GM12878 (cell line): Measurements from ENCODE around the gene COTL1. TPM values are rescaled to one million over a fixed set of nuclear protein-coding genes. Genes with fewer than 3 reads are reported as not detected.

Source experiments
- ATAC-seq: fragments of 200-7000 bp; cut with Tn5 transposase; 3 replicates; pipeline ENCODE4 v1.9.1; 2020; ENCODE audit warnings: mild to moderate bottlenecking, moderate library complexity
- BruUV-seq: library from RNA; stranded (reverse); fragments of 400-500 nt; replicated peaks from 2 replicates; lab custom pipeline; 2021; lab: Mats Ljungman, UMichigan
- CTCF ChIA-PET: fragments of 300-600 bp; sonication (Branson Sonifier 250); formaldehyde crosslinking; extraction: SDS; loops from one replicate; lab custom pipeline; 2021; ENCODE audit warnings: inconsistent platforms; lab: Yijun Ruan, JAX
- POLR2A ChIA-PET: fragments of 350-600 bp; formaldehyde crosslinking; extraction: SDS; loops from one replicate; lab custom pipeline; 2021; ENCODE audit warnings: inconsistent platforms; lab: Charles Lee
- RAD21 ChIA-PET: fragments of 300-600 bp; sonication (Branson Sonifier 250); formaldehyde crosslinking; loops from one replicate; lab custom pipeline; 2023; ENCODE audit warnings: antibody characterized with exemption; ENCODE audit not compliant: unreplicated experiment; lab: Charles Lee
- SMC1A ChIA-PET: fragments of 300-600 bp; sonication (Branson Sonifier 250); formaldehyde crosslinking; loops from one replicate; lab custom pipeline; 2023; ENCODE audit not compliant: unreplicated experiment, uncharacterized antibody; lab: Charles Lee
- DNase-seq: peaks from one replicate; pipeline ENCODE4 v3.0.0-alpha.2; 2011; ENCODE audit warnings: low read depth, low spot score
- FAIRE-seq: peaks from 3 replicates; lab custom pipeline; 2011; peaks lifted over from hg19 to GRCh38; lab: Jason Lieb, UNC
- H2AFZ ChIP-seq: 2 replicates; pipeline ENCODE4 v1.6.0; 2011; ENCODE audit warnings: low read depth, low read length, control low read depth; ENCODE audit not compliant: control insufficient read depth
- H3K27ac ChIP-seq: 2 replicates; pipeline ENCODE4 v1.5.1; 2011; ENCODE audit warnings: control low read depth; ENCODE audit not compliant: control insufficient read depth, insufficient read depth
- H3K27me3 ChIP-seq, 2 experiments: replicated peaks in 1 of 2; 2 replicates each; pipeline versions ENCODE4 v1.6.0 to v1.6.1; 2011; ENCODE audit warnings: low read length in 1 of 2; ENCODE audit not compliant: control insufficient read depth in 2 of 2, insufficient read depth in 2 of 2
- H3K36me3 ChIP-seq, 2 experiments: 2 replicates each; pipeline ENCODE4 v1.5.1; 2011; ENCODE audit warnings: low read length in 1 of 2; ENCODE audit not compliant: control insufficient read depth in 2 of 2, insufficient read depth in 2 of 2
- H3K4me1 ChIP-seq: 2 replicates; pipeline ENCODE4 v1.6.1; 2011; ENCODE audit warnings: mild to moderate bottlenecking, low read length, moderate library complexity, mixed read lengths; ENCODE audit not compliant: control insufficient read depth, insufficient read depth
- H3K4me2 ChIP-seq: 2 replicates; pipeline ENCODE4 v1.6.0; 2011; ENCODE audit warnings: control low read depth; ENCODE audit not compliant: control insufficient read depth, insufficient read depth
- H3K4me3 ChIP-seq: fragments of 200-600 bp; sonication (generic); 2 replicates; pipeline ENCODE4 v1.5.1; 2016
- H3K79me2 ChIP-seq: 2 replicates; pipeline ENCODE4 v1.6.0; 2011; ENCODE audit warnings: low read length; ENCODE audit not compliant: control insufficient read depth, insufficient read depth
- H3K9ac ChIP-seq: 2 replicates; pipeline ENCODE4 v1.8.0; 2011; ENCODE audit warnings: low read length, control low read depth, mixed read lengths; ENCODE audit not compliant: control insufficient read depth, insufficient read depth
- H3K9me3 ChIP-seq: replicated peaks from 3 replicates; pipeline ENCODE4 v1.5.1; 2011; ENCODE audit warnings: mild to moderate bottlenecking, low read length; ENCODE audit not compliant: control insufficient read depth, insufficient read depth
- H4K20me1 ChIP-seq: 2 replicates; pipeline ENCODE4 v1.6.0; 2011; ENCODE audit not compliant: control insufficient read depth, insufficient read depth
- E2F4 ChIP-seq: IDR thresholded peaks from 2 replicates; pipeline ENCODE4 v1.6.1; 2012; ENCODE audit warnings: low read depth, low read length, improper control_type of control experiment
- GABPA ChIP-seq: IDR thresholded peaks from 2 replicates; pipeline ENCODE4 v1.6.1; 2014; ENCODE audit warnings: antibody characterized with exemption, low read depth, mild to moderate bottlenecking, inconsistent platforms
- IRF5 ChIP-seq: fragments of 450-650 bp; IDR thresholded peaks from 2 replicates; pipeline ENCODE4 v1.6.1; 2017; ENCODE audit warnings: borderline replicate concordance
- SPI1 ChIP-seq: IDR thresholded peaks from 2 replicates; pipeline ENCODE4 v1.6.1; 2011; ENCODE audit warnings: low read depth, mild to moderate bottlenecking, low read length, moderate library complexity, borderline replicate concordance; ENCODE audit not compliant: insufficient read depth
- STAT3 ChIP-seq: IDR thresholded peaks from 2 replicates; pipeline ENCODE4 v1.6.1; 2011; ENCODE audit warnings: low read depth, low read length, improper control_type of control experiment
- WRNIP1 ChIP-seq: IDR thresholded peaks from 2 replicates; pipeline ENCODE4 v1.6.1; 2011; ENCODE audit warnings: low read depth, low read length, improper control_type of control experiment, borderline replicate concordance
- YY1 ChIP-seq: IDR thresholded peaks from 2 replicates; pipeline ENCODE4 v1.6.1; 2011; ENCODE audit warnings: low read depth, mild to moderate bottlenecking, low read length
- WGBS: methylation state at CpG from one replicate; pipeline ENCODE4 v1.1.6; 2016; ENCODE audit warnings: low lambda C conversion rate; ENCODE audit not compliant: insufficient replicate concordance, insufficient coverage; ENCODE audit errors: missing lambda C conversion rate; 5-methylcytosine and 5-hydroxymethylcytosine counted together
- in situ Hi-C: fragments of 300-500 bp; cut with MboI; formaldehyde crosslinking; loops from 9 replicates; pipeline ENCODE4 v1.14.3; 2018; ENCODE audit warnings: mixed read lengths
- intact Hi-C: fragments of 100-400 bp; cut with micrococcal nuclease; formaldehyde crosslinking; loops from one replicate; pipeline ENCODE4 v1.14.2; 2022; ENCODE audit not compliant: unreplicated experiment
- polyA plus RNA-seq, 11 experiments: library from polyadenylated mRNA; depleted of rRNA in 4 of 11; unstranded in 6 of 11; stranded (reverse) in 5 of 11; fragments of >200 nt; fragmentation: Nextera tagmentation in 4 of 11; fragmentation: Illumina TruSeq in 1 of 11; extraction: Ambion mirVana in 4 of 11; extraction: Trizol in 1 of 11; gene quantifications; 1 replicate in 1 of 11; 2 replicates in 10 of 11; pipeline versions ENCODE4 v1.2.1 to v1.2.3, GENCODE V29; 2011 to 2016; ENCODE audit warnings: inconsistent platforms in 2 of 11, missing spikeins in 2 of 11, low read depth in 1 of 11
- total RNA-seq, 4 experiments: library from RNA; depleted of rRNA in 3 of 4; stranded (reverse); fragments of >200 nt in 3 of 4; fragmentation: Illumina TruSeq in 1 of 4; extraction: Trizol in 1 of 4; gene quantifications; 2 replicates each; pipeline versions ENCODE4 v1.2.1 to v1.2.3, GENCODE V29; 2013 to 2021

Gene COTL1
- total and polyA plus RNA-seq, 10 of the 15 experiments (the other 5 are each of a cell fraction or from before 2014, with no cell fraction given) = 140 to 894 (median 330) TPM

- Histone ChIP-seq H3K36me3 (peaks cover 14 to 25% of the 10 kb centered on the region in 2 experiments), H2AFZ (no peak overlapping the region), H4K20me1 (no peaks in the 10 kb centered on the region), H3K79me2 (peaks cover 13% of the 10 kb centered on the region), H3K27me3 (no peaks in the 10 kb centered on the region), H3K4me3 (no peak overlapping the region), H3K9me3 (no peaks in the 10 kb centered on the region), H3K4me2 (no peak overlapping the region), H3K9ac (no peak overlapping the region), H3K4me1 (peaks cover 7% of the 10 kb centered on the region), H3K27ac (no peak overlapping the region)
- ChIA-PET CTCF (interaction anchor here (1.3 to 1.6 kb wide), 3 partner anchors 18 to 99 kb away, joined by 3 to 4 read pairs (median 4); no protein-coding TSS in a partner anchor), SMC1A (interaction anchor here (1.1 to 1.7 kb wide), 2 partner anchors 8 to 75 kb away, joined by 4 to 7 read pairs; no protein-coding TSS in a partner anchor), RAD21 (interaction anchor here (0.7 kb wide), 2 partner anchors 66 to 85 kb away, joined by 3 to 4 read pairs; no protein-coding TSS in a partner anchor), POLR2A (interaction anchor here (1.1 kb wide), 1 partner anchor 69 kb away, joined by 4 read pairs; no protein-coding TSS in a partner anchor)
- in situ Hi-C loops = no loop called here
- BruUV-seq = no TSS peak
- intact Hi-C loops = no loop called here
- no peak for ATAC-seq
- 94% methylated on average over 3 of the region's 3 CpGs for WGBS
- no peak for FAIRE-seq
- TF ChIP-seq IRF5 = no peak
- TF ChIP-seq YY1 = no peak
- no peak for TF ChIP-seq STAT3
- no peak for TF ChIP-seq E2F4
- no peak for TF ChIP-seq SPI1
- TF ChIP-seq WRNIP1 = no peak
- no peak for TF ChIP-seq GABPA
- no peak for DNase-seq
Observed at GRCh38 chr16:84654238-84654637, 36.4 kb upstream of the COTL1 start.
